Occipital lobe (tissue), 2 donors: ENCODE measurements around the gene ZBTB20. TPM values are rescaled to one million over a fixed set of nuclear protein-coding genes. Genes with fewer than 3 reads are reported as not detected.
"Not testable (repeated sequence)": the region's sequence is repeated elsewhere in the genome, so short reads cannot be mapped to it uniquely, and the experiment has no call there.

ENCODE experiments used
- DNase-seq: peaks from one replicate; lab custom pipeline; 2025; lab: John Stamatoyannopoulos, UW
- total RNA-seq: library from RNA; depleted of rRNA; stranded (reverse); fragments of >200 nt; gene quantifications from one replicate; pipeline ENCODE4 v1.2.3, GENCODE V29; 2014

ZBTB20 gene
- total RNA-seq, 1 donor from 2014 or later: 62.7 TPM

DNA sequence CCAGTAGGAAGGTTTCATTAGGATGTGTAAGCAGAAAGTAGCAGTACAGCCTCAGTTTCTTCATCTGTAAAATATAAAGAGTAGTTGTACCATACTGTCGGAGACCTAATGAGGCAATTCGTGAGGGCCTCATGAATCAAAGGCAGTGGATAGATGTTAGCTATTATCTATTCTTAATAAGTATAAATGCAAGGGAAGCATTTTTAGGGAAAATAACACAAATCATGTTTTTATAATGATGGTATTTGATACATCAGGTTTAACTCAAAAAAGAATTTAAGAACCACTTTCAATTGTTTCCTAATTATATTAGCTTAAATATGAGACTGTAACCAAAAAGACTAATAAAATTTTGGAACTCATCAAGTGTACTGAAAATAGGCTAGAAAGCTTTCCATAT, 309.1 kb downstream of the ZBTB20 start:
- no peak for DNase-seq

DNA sequence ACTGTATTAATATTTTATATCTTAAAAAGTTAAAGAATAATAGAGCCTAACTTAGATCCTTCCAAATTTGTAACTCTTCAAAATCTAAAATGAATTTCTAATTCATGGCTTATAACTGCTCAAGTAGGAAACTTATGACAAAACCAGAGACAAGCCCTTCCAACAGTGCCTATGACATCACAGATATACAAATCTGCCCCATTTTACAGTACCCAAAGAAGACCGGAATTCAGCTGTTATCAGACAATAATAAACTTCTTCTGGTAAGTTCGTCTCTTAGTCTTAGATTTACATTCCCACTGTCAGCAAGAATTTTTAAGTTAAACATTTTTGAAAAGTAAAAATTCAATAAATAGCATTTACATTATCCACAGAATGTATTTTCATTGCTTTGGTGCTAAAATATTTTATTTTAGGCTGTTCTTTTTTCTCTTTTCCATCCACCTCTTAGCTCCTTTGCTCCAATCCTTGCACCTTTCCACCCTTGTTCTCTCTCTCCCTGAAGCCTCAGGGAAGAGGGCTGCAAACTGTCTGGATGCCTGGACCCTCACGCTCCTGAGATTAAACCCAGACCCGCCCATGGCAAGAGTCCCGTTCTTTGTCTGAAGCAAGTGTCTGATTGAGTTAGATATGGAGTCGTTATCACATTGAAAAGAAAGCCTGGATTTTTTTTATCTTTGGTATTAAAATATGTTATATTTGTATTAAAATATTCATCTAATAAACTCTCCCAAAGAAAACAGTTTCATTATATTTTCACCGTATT, 312.7 kb downstream of the ZBTB20 start:
- no peak for DNase-seq

DNA sequence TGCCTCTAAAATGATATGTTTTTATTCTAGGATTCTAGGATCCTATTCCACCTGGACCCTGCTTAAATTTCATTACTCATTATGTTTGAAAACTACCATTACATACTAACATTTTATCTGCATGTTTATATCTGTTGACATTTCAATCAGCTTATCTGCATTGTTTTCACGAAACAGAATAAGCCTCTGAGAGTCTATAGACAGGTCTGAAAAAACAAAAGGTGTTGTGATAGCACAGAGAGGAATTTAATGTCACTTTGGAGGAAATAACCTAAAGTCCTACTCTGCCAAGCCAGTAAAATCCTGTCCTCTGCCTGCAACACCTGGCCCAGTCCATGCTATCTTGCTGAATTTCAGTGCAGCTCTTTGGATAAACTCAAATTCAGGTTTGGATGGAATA, 315.2 kb downstream of the ZBTB20 start:
- no peak for DNase-seq

DNA sequence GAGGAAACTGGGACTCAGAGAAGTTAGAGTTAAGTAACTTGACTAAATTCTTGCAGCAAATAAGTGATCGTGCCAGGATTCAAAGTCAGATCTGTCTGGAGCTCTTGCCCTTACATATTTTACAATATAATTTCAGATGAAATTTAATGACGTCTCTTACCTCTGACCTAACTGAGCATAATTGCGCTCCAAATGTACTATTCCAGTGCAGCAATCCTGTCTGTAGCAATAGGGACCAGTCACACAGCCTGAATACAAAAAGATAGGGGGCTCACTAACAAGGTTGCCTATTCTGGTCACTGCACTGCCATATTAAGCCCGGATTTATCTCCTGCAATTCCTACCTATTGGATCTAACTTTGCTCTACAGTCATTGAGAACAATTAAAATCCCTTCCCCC, 316.4 kb downstream of the ZBTB20 start:
- DNase-seq: no peak

DNA sequence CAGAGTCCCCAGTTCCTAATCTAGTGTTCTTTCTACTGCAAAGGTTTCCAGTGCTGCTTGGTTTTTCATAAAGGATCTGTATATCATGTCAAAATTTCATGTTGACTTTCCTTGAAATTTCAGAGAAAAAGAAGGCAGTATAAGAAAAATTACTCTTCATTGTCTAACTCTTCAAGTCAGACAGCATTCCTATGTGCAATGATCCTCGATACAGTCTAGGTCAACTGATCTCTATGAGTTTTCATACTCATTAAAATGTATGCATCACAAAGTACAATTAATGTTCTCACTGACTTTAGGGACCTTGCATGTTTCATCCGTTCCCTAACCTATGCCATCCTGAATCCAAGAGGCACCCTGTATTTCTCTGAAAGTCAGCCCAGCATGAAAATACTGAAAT, 317.3 kb downstream of the ZBTB20 start:
- no peak for DNase-seq

DNA sequence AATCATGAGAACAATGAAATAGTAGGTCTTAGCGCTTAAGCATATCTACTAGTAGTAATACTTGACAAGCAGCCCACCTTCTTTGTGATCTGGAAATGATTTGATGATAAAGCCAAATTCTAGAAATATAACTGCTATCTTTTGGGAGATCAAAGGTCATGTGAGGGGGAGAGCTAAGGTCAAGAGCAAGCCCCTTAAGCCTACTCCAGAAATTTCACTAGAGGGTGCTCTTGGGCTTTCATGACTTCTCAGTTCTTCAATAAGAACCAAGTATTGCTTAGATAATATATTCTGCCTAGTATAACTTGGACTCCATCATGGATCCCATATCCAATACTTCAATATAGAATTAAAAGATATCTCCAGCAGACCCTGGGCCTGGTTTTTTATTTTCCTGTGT, 319.6 kb downstream of the ZBTB20 start:
- no peak for DNase-seq

DNA sequence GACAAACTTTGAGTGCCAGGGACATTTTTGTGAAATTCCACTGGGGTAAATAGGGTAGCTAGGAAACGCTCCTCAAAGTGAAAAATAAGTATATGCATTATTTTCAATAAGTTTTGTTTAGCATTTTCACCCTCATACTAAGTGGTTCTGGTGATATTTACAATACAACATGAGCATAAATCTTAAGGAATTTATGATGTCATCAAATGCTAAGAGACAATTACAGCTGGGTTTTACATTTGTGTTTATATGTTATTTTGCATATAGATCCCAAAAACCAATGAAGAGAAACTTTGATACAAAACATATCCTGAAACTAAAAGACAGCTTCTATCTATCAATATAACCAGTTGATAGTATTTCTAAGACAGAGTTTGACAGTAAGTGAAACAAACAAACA, 323.1 kb downstream of the ZBTB20 start:
- no peak for DNase-seq

DNA sequence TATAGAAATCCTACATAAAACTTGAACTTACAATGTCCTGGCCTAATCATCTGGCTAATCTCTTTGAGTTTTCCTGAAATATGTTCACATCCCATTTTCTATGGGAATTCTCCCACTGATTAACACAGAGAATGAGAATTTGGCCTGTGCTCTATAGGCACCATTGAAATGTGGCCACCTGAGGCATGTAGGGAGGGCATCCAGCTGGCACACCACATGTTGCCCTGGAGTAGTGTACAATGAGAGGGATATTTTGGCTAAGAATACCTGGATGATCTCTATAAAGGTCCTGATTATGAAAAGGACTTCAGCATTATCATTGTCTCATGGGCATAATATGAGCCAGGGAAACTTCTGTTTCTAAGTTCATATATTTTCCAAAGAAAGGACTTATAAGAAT, 324.0 kb downstream of the ZBTB20 start:
- DNase-seq: no peak

DNA sequence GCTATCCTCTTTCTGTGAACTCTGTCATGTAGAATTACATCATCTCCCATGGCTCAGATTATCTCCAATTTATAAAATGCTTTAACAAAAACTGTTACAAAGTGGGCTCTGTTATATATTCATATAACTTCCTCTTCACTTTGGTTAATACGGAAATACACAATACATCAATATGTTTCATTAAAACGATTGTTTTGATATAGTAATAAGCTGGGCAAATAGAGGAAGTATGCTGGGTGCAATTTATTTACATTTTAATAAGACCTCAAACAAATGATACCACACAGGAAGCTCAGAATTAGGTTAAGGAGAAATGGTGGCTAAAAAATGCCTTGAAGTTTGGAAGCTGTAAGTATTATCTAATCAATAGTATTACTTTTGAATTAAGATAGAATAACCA, 331.0 kb downstream of the ZBTB20 start:
- DNase-seq: no peak

DNA sequence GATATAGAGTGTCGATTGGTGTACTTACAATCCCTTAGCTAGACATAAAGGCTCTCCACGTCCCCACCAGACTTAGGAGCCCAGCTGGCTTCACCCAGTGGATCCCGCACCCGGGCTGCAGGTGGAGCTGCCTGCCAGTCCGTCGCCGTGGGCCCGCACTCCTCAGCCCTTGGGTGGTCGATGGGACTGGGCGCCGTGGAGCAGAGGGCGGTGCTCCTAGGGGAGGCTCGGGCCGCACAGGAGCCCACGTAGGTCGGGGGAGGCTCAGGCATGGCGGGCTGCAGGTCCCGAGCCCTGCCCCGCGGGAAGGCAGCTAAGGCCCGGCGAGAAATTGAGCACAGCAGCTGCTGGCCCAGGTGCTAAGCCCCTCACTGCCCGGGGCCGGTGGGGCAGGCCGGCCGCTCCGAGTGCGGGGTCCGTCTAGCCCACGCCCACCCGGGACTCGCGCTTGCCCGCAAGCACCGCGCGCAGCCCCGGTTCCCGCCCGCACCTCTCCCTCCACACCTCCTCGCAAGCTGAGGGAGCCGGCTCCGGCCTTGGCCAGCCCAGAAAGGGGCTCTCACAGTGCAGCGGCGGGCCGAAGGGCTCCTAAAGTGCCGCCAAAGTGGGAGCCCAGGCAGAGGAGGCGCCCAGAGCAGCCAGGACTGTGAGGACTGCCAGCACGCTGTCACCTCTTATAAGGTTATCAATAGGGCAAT, 334.4 kb downstream of the ZBTB20 start:
- DNase-seq: not testable (repeated sequence)

DNA sequence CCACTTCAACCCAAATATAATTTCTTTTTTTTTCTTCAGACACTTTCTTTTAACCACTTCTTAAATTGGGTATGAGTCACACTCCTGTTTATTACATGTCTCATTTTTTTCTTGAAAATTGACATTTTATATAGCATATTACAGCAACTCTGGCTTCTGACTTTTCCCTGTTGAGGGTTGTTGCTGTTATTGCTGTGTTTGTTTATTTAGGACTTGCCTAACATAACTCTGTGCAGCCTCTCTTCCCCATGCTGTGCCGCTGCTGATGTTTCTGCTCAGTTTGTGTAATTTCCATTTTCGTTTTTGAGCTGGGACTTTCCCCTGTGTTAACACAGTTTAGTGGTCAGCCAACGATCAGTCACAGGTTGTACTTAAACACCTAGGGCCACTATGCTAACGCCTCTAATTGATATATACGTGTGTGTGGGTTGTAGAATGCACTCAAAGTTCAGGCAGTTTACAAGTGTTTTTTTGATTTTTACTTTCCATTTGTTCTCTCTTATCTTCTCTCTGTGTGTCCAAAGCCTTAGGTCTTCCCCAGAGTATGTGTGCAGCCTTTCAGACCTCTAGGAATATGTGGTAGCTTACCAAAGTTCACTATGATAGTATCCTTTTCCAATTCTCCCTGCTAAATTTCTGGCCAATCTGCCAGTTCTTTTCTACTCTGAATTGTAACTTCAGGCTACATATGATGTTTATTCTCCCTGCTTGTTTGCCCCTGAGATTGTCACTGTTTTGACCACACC, 337.2 kb downstream of the ZBTB20 start:
- no peak for DNase-seq

DNA sequence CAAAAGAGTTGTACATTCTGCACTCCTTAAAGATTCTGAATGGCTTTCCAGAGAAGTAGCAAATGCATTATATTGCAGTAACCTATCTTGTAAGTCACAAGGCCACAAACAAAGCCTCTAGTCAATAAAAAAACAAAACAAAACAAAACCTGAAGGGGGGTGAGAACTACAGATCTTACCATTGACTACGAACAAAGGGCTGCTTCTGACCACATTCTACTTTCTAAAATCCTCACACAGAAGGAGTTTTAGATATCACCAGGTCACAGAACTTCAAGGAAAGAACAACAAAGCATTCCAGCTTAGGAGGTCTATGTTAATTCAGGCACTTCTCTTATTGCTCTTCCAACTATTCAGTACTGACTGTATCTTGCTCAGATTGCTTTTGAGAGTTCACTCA, 343.0 kb downstream of the ZBTB20 start:
- no peak for DNase-seq

DNA sequence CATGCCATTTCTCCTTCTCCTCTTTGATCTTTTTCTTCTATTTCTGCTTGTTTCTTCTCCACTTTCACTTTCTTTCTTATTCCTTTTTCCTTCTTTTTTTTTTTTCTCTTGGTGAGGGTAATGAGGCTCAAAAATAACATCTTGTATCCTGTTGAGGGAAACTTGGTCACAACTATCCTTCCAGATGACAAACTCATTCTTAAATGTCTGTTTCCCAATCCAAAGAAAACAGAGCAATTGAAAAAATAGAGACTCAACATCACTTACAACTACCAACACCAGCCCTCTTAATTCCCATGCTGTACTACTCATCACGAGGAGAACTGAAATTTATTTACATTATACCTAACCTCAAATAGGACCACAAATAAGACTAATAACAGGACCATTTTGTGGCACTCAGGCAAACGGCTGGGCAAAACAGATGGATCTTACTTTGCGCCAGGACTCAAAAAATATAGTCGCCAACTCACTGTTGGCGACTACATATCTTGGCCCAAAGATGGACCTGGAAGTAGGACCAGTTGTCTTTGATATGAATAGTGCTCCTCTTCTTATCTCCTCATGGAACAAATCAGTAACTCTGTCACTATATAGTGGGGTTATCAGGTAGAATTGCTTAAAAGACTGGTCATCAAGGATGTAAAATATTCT, 343.9 kb downstream of the ZBTB20 start:
- no peak for DNase-seq

DNA sequence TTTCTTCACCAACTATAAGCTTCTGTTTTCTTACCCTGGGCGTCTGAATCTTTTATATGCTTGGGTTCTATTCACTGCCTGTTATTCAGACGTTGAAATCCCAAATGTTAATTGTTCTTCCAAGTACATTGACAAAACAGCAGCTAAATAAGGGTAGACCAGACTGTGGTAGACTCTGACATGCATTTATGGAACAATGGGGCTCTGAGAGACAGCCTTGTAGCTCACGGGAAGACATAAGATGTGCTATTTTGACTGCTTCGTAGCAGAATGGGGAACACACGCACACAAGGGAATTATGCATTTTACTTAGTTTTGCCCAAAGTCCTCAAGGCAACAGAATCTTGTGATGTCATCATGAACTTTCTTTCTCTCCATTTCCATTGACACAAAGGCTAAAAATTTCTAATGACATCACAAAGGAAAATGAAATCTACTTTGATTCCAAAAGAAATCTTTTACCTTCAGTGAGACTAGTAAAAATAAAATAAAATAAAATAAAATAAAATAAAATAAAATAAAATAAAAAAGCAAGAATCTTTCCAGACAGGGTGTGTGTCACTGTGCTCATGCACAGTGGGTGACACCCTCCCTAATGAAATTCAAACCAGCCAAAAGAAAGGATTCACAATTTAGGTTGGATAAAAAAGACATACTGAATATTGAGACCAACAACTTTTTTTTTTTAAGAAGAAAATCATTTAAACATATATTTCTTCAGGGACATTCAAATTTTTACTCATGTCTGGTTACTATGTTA, 346.6 kb downstream of the ZBTB20 start:
- no peak for DNase-seq

DNA sequence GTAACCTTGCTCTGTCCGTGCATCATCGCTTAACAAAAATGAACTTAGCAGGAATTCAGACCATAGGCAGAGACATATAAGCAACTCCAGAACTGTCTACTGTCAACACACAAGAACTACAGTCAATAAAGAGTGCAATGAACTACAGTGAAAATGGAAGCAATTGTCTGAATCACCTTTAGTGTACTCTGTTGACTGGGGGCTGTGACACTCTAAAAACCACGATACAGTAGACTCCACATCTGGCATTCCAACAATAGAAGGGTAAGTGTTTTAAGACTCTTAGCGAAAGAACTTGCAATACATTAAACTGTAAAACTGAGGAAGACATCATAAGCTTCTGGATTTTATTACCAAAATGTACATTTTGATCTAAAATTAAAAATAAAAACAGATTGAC, 347.3 kb downstream of the ZBTB20 start:
- DNase-seq: no peak

DNA sequence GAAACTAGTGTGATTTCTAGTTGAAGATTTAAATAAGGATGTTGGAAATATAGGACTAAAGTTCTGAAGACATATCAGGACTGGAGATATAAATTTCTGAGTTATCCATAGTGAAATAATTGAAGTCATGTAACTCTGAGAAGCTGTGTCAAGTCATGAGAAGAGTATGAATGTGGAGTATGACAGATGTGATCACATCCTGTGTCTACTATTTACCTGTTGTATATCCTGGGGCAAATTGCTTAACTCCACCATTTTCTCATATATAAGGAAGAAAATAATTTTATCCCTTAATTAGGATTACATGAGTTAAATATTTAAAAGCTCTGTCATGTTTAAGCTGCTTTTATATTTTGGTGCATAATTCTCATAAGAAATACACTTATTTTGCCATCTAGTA, 350.3 kb downstream of the ZBTB20 start:
- DNase-seq: no peak

DNA sequence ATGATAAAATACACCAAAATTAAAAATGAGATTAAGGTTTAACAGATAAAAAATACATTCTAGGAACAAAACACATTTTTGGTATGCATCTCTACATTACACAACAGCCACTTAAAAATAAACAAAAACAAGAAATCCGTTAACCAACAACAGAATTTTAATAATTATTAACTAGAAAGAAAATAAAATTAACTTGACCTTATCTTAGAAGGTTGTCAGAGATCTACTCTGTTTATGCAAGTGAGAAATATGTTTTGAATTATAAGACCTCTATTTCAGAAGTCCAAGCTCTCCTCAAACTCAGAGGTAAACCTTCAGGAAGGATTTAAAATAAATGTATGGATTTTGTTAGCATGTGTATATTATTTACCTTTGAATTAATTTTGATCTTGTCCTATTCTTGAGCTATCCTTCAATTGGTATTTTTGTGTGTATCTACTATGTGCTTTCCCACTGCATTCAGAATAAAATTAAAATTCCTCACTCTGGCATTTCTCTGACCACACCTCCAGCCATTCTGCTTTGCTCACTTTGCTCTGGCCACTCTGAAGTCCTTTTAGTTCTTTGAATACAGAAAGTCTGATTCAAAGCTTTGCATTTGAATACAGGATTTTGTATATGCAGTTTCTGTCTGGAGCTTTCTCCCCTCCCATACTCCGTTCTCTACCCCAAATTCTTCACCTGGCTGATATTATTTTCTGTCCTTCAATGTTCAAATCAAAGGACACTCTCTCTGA, 352.0 kb downstream of the ZBTB20 start:
- DNase-seq: no peak

DNA sequence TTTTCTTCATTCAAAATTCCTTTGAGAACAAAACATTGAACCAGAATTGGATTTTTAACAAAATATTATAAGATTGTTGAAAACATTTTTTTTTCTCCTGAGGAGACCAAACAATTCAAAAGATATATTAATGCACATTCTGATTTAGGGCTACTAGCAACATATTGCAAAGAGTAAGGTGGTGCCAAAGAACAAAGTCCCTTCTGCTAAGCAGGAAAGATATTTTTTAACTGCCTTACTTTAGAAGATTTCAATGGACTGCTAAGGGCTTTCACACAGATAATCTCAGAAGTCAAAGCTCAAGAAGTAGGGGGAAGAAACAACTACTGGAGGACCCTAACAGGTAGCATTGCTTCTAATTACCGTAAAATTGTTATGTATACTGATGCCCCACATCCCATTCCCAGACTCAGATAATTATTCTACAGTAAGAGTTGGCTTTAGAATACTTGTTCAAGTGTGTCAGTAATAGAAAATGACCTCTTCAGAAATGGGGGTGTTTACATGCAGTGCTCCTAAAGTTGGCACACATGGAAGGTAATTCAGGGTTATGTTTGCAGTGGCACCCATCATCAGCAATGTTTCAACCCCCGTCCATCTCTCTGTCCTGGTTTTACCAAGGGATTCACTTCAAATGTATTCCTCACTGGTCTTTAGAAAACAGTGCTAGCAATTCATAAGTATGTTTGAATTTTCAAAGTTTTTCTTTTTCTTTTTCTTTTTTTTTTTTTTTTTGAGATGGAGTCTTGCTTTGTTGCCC, 354.7 kb downstream of the ZBTB20 start:
- no peak for DNase-seq

DNA sequence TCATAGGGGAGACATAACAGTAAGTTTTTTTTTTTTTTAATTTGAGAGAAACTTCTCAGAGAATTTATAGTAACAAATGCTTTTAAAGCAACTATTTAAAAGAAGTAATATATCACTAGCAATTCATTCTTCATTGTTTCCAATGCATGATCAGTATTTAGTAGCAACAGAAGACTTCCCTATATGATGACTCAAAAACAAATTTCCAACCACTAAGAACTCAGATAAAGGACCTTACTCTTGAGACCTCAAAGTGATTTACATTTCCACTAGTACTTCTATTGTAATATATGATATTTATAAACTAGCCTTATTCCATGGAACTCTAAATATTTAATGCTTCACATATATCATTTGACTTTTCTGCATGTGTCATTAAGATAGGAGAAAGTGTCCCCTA, 356.3 kb downstream of the ZBTB20 start:
- DNase-seq: no peak

DNA sequence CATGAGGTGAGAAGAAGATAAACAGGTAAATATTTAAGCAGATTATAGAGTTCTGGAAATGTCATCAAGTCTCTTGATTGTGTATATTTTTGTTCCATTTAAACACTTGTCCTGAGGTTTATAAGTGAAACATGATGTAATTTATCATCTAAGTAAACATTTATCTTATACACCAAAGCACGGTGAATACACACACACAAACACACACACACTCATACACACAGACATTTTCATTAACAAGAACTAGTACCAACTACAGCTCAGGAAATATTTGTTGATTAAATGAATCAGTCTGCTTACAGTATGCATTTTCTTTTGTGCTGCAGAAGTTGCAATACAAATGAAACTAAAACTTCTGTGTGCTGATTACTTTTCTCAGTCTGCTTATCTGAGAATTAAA, 357.3 kb downstream of the ZBTB20 start:
- no peak for DNase-seq
